HG03439 (cell line): ENCODE measurements around the gene PSTK.

Experiments
- ATAC-seq: cut with Tn5 transposase; IDR thresholded peaks from one replicate; pipeline ENCODE4 v1.9.1; 2021; ENCODE audit warnings: mild to moderate bottlenecking, moderate library complexity; ENCODE audit not compliant: unreplicated experiment

PSTK gene

GRCh38 chr10:123018531-123018930 is 38.3 kb downstream of the PSTK start:
- ATAC-seq, result no peak

GRCh38 chr10:123019264-123019663 is 39.1 kb downstream of the PSTK start:
- ATAC-seq, result no peak

GRCh38 chr10:123019941-123020703 is 39.9 kb downstream of the PSTK start:
- ATAC-seq, result no peak

- ATAC-seq, result no peak
Observed at GRCh38 chr10:123021517-123021916, 41.3 kb downstream of the PSTK start.

GRCh38 chr10:123024540-123024939 is 44.3 kb downstream of the PSTK start:
- no peak for ATAC-seq

DNA sequence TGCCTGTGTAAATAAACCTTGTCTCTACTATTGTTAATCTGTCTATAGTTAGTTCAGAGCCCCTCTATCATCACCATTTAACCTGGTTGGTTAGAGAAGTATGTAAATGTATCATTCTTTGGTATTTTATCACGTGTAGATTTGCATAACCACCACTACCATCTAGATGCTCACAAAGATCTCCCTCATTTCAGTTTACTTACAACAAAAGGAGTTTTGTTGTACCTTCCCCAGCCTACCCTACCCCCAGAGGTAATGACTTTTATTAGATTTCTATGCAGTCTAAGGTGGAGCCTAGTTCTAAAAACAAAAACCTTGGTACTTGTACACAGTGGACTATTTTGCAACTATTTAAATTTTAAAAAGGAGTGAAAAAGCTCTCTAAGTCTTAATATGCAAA is 46.1 kb downstream of the PSTK start:
- no peak for ATAC-seq

- no peak for ATAC-seq
Observed at GRCh38 chr10:123027861-123028260, 47.7 kb downstream of the PSTK start.

GRCh38 chr10:123031124-123031523 is 50.9 kb downstream of the PSTK start:
- ATAC-seq, result no peak

DNA sequence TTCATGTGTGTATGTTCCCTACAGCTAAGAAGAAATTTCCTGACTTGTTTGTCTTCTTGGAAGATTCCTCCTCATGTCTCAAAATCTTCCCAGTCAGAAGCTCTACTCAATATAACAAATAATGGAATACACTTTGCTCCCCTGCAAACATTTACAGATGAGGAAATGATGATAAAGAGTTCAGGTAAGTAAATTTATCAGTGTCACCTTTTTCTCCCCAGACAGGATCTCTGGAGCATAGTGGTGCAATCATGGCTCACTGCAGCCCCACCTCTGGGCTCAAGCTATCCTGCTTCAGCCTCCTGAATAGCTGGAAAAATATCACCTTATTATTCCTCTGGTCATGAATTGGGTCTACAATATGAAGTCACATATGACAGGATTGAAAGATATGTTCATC is 54.1 kb downstream of the PSTK start:
- no peak for ATAC-seq

DNA sequence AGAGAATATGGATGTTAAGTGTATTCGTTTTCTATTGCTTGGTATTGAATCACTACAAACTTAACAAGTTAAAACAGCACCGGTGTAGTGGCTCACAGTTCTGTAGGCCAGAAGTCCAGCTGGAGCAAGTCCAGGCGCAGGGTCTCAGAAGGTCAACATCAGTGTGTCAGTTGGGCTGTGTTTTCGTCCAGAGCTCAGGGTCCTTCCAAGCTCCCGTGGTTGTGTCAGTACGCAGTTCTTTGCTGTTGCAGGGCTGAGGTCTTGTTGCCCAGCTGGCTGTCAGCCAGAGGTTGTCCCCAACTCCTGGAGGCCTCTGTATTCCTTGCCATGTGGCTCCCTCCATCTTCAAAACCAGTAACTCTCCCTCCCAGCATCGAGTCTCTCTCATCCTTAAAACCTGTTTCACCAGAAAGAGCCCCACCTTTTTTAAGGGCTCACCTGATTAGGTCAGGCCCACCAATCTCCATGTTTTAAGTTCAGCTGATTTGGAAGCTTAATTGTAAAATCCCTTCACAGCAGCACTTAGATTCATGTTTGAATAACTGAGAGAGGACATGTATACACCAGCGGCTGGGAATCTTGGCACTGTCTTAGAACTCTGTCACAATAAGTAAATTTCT is 55.4 kb downstream of the PSTK start:
- ATAC-seq, result no peak

GRCh38 chr10:123038782-123039631 is 58.8 kb downstream of the PSTK start:
- no peak for ATAC-seq

- ATAC-seq, result no peak
Observed at GRCh38 chr10:123039632-123039930, 59.4 kb downstream of the PSTK start.
